Caco-2 (cell line): ENCODE data around the gene HSD17B8. TPM values are rescaled to one million over a fixed set of nuclear protein-coding genes. Genes with fewer than 3 reads are reported as not detected.

ENCODE experiments used
- BruUV-seq: library from RNA; stranded (reverse); fragments of 400-500 nt; replicated peaks from 2 replicates; lab custom pipeline; 2021; lab: Mats Ljungman, UMichigan
- CTCF ChIA-PET: fragments of 300-600 bp; sonication (Branson Sonifier 250); formaldehyde crosslinking; loops from one replicate; lab custom pipeline; 2022; ENCODE audit warnings: antibody characterized with exemption; lab: Charles Lee
- POLR2A ChIA-PET: fragments of 300-600 bp; sonication (Branson Sonifier 250); formaldehyde crosslinking; loops from one replicate; lab custom pipeline; 2022; ENCODE audit warnings: antibody characterized with exemption; lab: Charles Lee
- DNase-seq, 2 experiments: peaks; one replicate each; pipeline versions ENCODE4 v3.0.0 to v3.0.0-alpha.2; 2020 to 2022
- H3K27me3 ChIP-seq: replicated peaks from 2 replicates; pipeline ENCODE4 v1.6.0; 2011; ENCODE audit warnings: low read length; ENCODE audit not compliant: control insufficient read depth, insufficient read depth
- H3K36me3 ChIP-seq: 2 replicates; pipeline ENCODE4 v1.5.1; 2011; ENCODE audit warnings: low read length; ENCODE audit not compliant: control insufficient read depth, insufficient read depth
- H3K4me1 ChIP-seq: fragments of 250-450 bp; sonication (Bioruptor Pico); 2 replicates; pipeline ENCODE4 v1.5.1; 2020; ENCODE audit warnings: mild to moderate bottlenecking
- H3K4me3 ChIP-seq: 2 replicates; pipeline ENCODE4 v1.5.1; 2011; ENCODE audit warnings: low read depth, mild to moderate bottlenecking, control low read depth, low read length
- H3K9me3 ChIP-seq: fragments of 250-450 bp; sonication (Bioruptor Pico); 2 replicates; pipeline ENCODE4 v1.5.1; 2020; ENCODE audit warnings: mild to moderate bottlenecking, moderate library complexity
- H3K27ac Mint-ChIP-seq: one replicate; pipeline ENCODE4 v1.8.0; 2022; ENCODE audit warnings: mixed read lengths; ENCODE audit not compliant: unreplicated experiment
- H3K27me3 Mint-ChIP-seq: one replicate; pipeline ENCODE4 v1.8.0; 2022; ENCODE audit warnings: mixed read lengths; ENCODE audit not compliant: insufficient read depth, unreplicated experiment
- H3K36me3 Mint-ChIP-seq: one replicate; pipeline ENCODE4 v1.8.0; 2022; ENCODE audit warnings: mild to moderate bottlenecking, mixed read lengths; ENCODE audit not compliant: insufficient read depth, unreplicated experiment
- H3K4me1 Mint-ChIP-seq: one replicate; pipeline ENCODE4 v1.8.0; 2022; ENCODE audit warnings: low read depth, mixed read lengths; ENCODE audit not compliant: unreplicated experiment
- H3K4me3 Mint-ChIP-seq: one replicate; pipeline ENCODE4 v1.8.0; 2022; ENCODE audit warnings: mild to moderate bottlenecking, moderate library complexity, mixed read lengths; ENCODE audit not compliant: unreplicated experiment
- H3K9me3 Mint-ChIP-seq: one replicate; pipeline ENCODE4 v1.8.0; 2022; ENCODE audit warnings: mixed read lengths; ENCODE audit not compliant: unreplicated experiment
- CTCF ChIP-seq, 2 experiments: fragments of 200-600 bp in 1 of 2; IDR thresholded peaks; 1 replicate in 1 of 2; 2 replicates in 1 of 2; pipeline versions ENCODE4 v1.5.1 to v1.8.0; 2011 to 2022; ENCODE audit warnings: antibody characterized with exemption in 1 of 2, control low read depth in 1 of 2, inconsistent platforms in 1 of 2, low read depth in 1 of 2, low read length in 1 of 2, mild to moderate bottlenecking in 1 of 2, moderate library complexity in 1 of 2; ENCODE audit not compliant: insufficient read depth in 1 of 2, severe bottlenecking in 1 of 2, unreplicated experiment in 1 of 2
- intact Hi-C: fragments of 100-400 bp; cut with micrococcal nuclease; formaldehyde crosslinking; loops from one replicate; pipeline ENCODE4 v1.10.0; 2022; ENCODE audit not compliant: unreplicated experiment
- total RNA-seq: library from RNA; stranded (reverse); gene quantifications from 2 replicates; pipeline ENCODE4 v1.2.3, GENCODE V29; 2022

The HSD17B8 gene
- total RNA-seq, 1 experiment from 2014 or later = 10.0 TPM

- no TSS peak for BruUV-seq
- peaks cover 36% of the 10 kb centered on the region for H3K4me1 Mint-ChIP-seq
- Histone ChIP-seq H3K4me1 (peaks cover 20% of the 10 kb centered on the region), H3K36me3 (peaks cover 13% of the 10 kb centered on the region), H3K4me3 (peak overlapping the region; percentile 67), H3K27me3 (no peaks in the 10 kb centered on the region), H3K9me3 (no peaks in the 10 kb centered on the region)
- POLR2A ChIA-PET = interaction anchor here (1.2 kb wide), 1 partner anchor 10 kb away, joined by 5 read pairs; the partner anchor contains the start of gene RING1
- CTCF ChIA-PET = interaction anchor here (0.8 to 1.2 kb wide), 3 partner anchors 9 to 49 kb away, joined by 4 to 6 read pairs (median 4); partner anchors contain the start of gene RING1
- no peaks in the 10 kb centered on the region for H3K27me3 Mint-ChIP-seq
- intact Hi-C loops = no loop called here
- H3K27ac Mint-ChIP-seq = peak overlapping the region; percentile 99
- peak overlapping the region; percentile 100 for H3K4me3 Mint-ChIP-seq
- no peaks in the 10 kb centered on the region for H3K9me3 Mint-ChIP-seq
- TF ChIP-seq CTCF (IDR thresholded peaks at IDR 0.05; ENCODE audit: insufficient read depth in 1 of 2, low read depth in 1 of 2, low read length in 1 of 2, severe bottlenecking in 1 of 2, unreplicated experiment in 1 of 2) = no peak
- peaks cover 52% of the 10 kb centered on the region for H3K36me3 Mint-ChIP-seq
- DNase-seq = no peak
These were observed 5.5 kb upstream of the HSD17B8 start for GRCh38 chr6:33198853-33199436.

- H3K4me3 ChIP-seq = peak overlapping the region; percentile 67
- H3K4me1 ChIP-seq = peaks cover 24% of the 10 kb centered on the region
- no peaks in the 10 kb centered on the region for H3K27me3 ChIP-seq
- H3K27ac Mint-ChIP-seq = peak overlapping the region; percentile 99
- no peaks in the 10 kb centered on the region for H3K9me3 Mint-ChIP-seq
- CTCF ChIA-PET = interaction anchor here (0.6 to 1.2 kb wide), 6 partner anchors 9 to 1657 kb away, joined by 3 to 6 read pairs (median 4); partner anchors contain the start of genes RING1 and UQCC2
- BruUV-seq = TSS peak; percentile 36
- peaks cover 13% of the 10 kb centered on the region for H3K36me3 ChIP-seq
- peak in 1 of 2 experiments; percentile 87 for DNase-seq
- H3K4me1 Mint-ChIP-seq = peaks cover 36% of the 10 kb centered on the region
- no peaks in the 10 kb centered on the region for H3K27me3 Mint-ChIP-seq
- POLR2A ChIA-PET = interaction anchor here (0.6 to 1.2 kb wide), 7 partner anchors 9 to 1004 kb away, joined by 3 to 10 read pairs (median 6); partner anchors contain the start of gene RING1
- H3K4me3 Mint-ChIP-seq = peak overlapping the region; percentile 100
- H3K36me3 Mint-ChIP-seq = peaks cover 59% of the 10 kb centered on the region
- intact Hi-C loops = loop anchor here (2.0 kb wide), 2 partner anchors 191 to 229 kb away; partner anchors contain the start of gene KIFC1
- TF ChIP-seq CTCF (IDR thresholded peaks at IDR 0.05; ENCODE audit: insufficient read depth in 1 of 2, low read depth in 1 of 2, low read length in 1 of 2, severe bottlenecking in 1 of 2, unreplicated experiment in 1 of 2) = no peak
- no peaks in the 10 kb centered on the region for H3K9me3 ChIP-seq
These were observed 4.7 kb upstream of the HSD17B8 start for GRCh38 chr6:33199687-33200218.
